GM19395 (cell line): ENCODE data around the gene PRR22.
A peak's percentile ranks its signal among the peaks of the same experiment; 100 is the strongest.

ENCODE experiments used
- ATAC-seq: cut with Tn5 transposase; IDR thresholded peaks from one replicate; pipeline ENCODE4 v1.9.1; 2021; ENCODE audit warnings: mild to moderate bottlenecking, moderate library complexity; ENCODE audit not compliant: unreplicated experiment

Gene PRR22

GRCh38 chr19:5784581-5785147 is at the start of gene PRR22:
Gene PRR22 (minus strand): TSS chr19:5784746. CDS start chr19:5784660, 86 bp downstream.
- no peak for ATAC-seq

- no peak for ATAC-seq
Measured at GRCh38 chr19:5832527-5833216, 48.1 kb upstream of the PRR22 start.

GRCh38 chr19:5832061-5832460 is 47.5 kb upstream of the PRR22 start:
- ATAC-seq = no peak

- ATAC-seq = no peak
Measured at GRCh38 chr19:5831159-5831558, 46.6 kb upstream of the PRR22 start.

- ATAC-seq = no peak
Measured at GRCh38 chr19:5829567-5830310, 45.2 kb upstream of the PRR22 start.

GRCh38 chr19:5828661-5829566 is 44.4 kb upstream of the PRR22 start:
- no peak for ATAC-seq

GRCh38 chr19:5827891-5828660 is 43.5 kb upstream of the PRR22 start:
- ATAC-seq = peak; percentile 62

- ATAC-seq = no peak
Measured at GRCh38 chr19:5827342-5827890, 42.9 kb upstream of the PRR22 start.

- no peak for ATAC-seq
Measured at GRCh38 chr19:5826531-5827341, 42.2 kb upstream of the PRR22 start.

- ATAC-seq = no peak
Measured at GRCh38 chr19:5825178-5825577, 40.6 kb upstream of the PRR22 start.

GRCh38 chr19:5824751-5825150 is 40.2 kb upstream of the PRR22 start:
- no peak for ATAC-seq

- ATAC-seq = no peak
Measured at GRCh38 chr19:5823579-5824281, 39.2 kb upstream of the PRR22 start.

- no peak for ATAC-seq
Measured at GRCh38 chr19:5822181-5822844, 37.8 kb upstream of the PRR22 start.

- ATAC-seq = no peak
Measured at GRCh38 chr19:5821521-5822180, 37.1 kb upstream of the PRR22 start.

GRCh38 chr19:5820785-5821184 is 36.2 kb upstream of the PRR22 start:
- no peak for ATAC-seq

GRCh38 chr19:5818594-5818993 is 34.0 kb upstream of the PRR22 start:
- ATAC-seq = no peak

- ATAC-seq = no peak
Measured at GRCh38 chr19:5817218-5817617, 32.7 kb upstream of the PRR22 start.

- ATAC-seq = no peak
Measured at GRCh38 chr19:5814852-5815246, 30.3 kb upstream of the PRR22 start.
